Activated CD8-positive, alpha-beta T cell treated with anti-CD3 and anti-CD28 coated beads for 36 hours (primary cell): ENCODE measurements around the gene DZIP1. TPM values are rescaled to one million over a fixed set of nuclear protein-coding genes. Genes with fewer than 3 reads are reported as not detected.

Experiments used
- ATAC-seq: fragments of 200-7000 bp; cut with Tn5 transposase; one replicate; pipeline ENCODE4 v1.10.0; 2021; ENCODE audit warnings: mild to moderate bottlenecking, moderate library complexity
- CTCF ChIA-PET: fragments of 350-600 bp; sonication (Branson Sonifier 250); formaldehyde crosslinking; loops from one replicate; lab custom pipeline; 2021; ENCODE audit warnings: antibody characterized with exemption; lab: Charles Lee
- POLR2A ChIA-PET: fragments of 350-600 bp; sonication (Branson Sonifier 250); formaldehyde crosslinking; loops from one replicate; lab custom pipeline; 2021; ENCODE audit warnings: antibody characterized with exemption; lab: Charles Lee
- DNase-seq: peaks from one replicate; pipeline ENCODE4 v3.0.0-alpha.2; 2020
- H3K27ac Mint-ChIP-seq: one replicate; pipeline ENCODE4 v1.8.0; 2021; ENCODE audit warnings: mild to moderate bottlenecking, mixed read lengths
- H3K27me3 Mint-ChIP-seq: one replicate; pipeline ENCODE4 v1.8.0; 2021; ENCODE audit warnings: mixed read lengths
- H3K36me3 Mint-ChIP-seq: one replicate; pipeline ENCODE4 v1.8.0; 2021; ENCODE audit warnings: low read depth, mixed read lengths
- H3K4me1 Mint-ChIP-seq: one replicate; pipeline ENCODE4 v1.8.0; 2021; ENCODE audit warnings: low read depth, mixed read lengths
- H3K4me3 Mint-ChIP-seq: one replicate; pipeline ENCODE4 v1.8.0; 2021; ENCODE audit warnings: mild to moderate bottlenecking, moderate library complexity, mixed read lengths
- H3K9me3 Mint-ChIP-seq: one replicate; pipeline ENCODE4 v1.8.0; 2021; ENCODE audit warnings: mixed read lengths
- CTCF ChIP-seq: fragments of 200-600 bp; IDR thresholded peaks from one replicate; pipeline ENCODE4 v1.8.0; 2022; ENCODE audit warnings: antibody characterized with exemption, mild to moderate bottlenecking
- intact Hi-C: fragments of 100-400 bp; cut with micrococcal nuclease; formaldehyde crosslinking; loops from one replicate; pipeline ENCODE4 v1.10.0; 2022
- total RNA-seq, 2 experiments: library from RNA; stranded (reverse); gene quantifications; one replicate each; pipeline ENCODE4 v1.2.3, GENCODE V29; 2021

The DZIP1 gene
- total RNA-seq, 2 experiments from 2014 or later: 0.54 to 0.85 TPM

GRCh38 chr13:95564733-95565291 lies 79.7 kb downstream of the DZIP1 start:
- H3K27ac Mint-ChIP-seq: no peak overlapping the region
- H3K27me3 Mint-ChIP-seq: peaks cover 9% of the 10 kb centered on the region
- H3K4me1 Mint-ChIP-seq: no peaks in the 10 kb centered on the region
- ChIA-PET CTCF (interaction anchor here (0.6 to 1.7 kb wide), 4 partner anchors 93 to 1891 kb away, joined by 3 to 4 read pairs (median 3); no protein-coding TSS in a partner anchor), POLR2A (no interaction called here)
- no peaks in the 10 kb centered on the region for H3K9me3 Mint-ChIP-seq
- intact Hi-C loops: no loop called here
- no peak overlapping the region for H3K4me3 Mint-ChIP-seq
- ATAC-seq: no peak
- DNase-seq: no peak
- H3K36me3 Mint-ChIP-seq: no peaks in the 10 kb centered on the region
- TF ChIP-seq CTCF: no peak

- Mint-ChIP-seq H3K4me3 (no peak overlapping the region), H3K9me3 (no peaks in the 10 kb centered on the region), H3K27me3 (peaks cover 9% of the 10 kb centered on the region), H3K4me1 (no peaks in the 10 kb centered on the region), H3K27ac (no peak overlapping the region), H3K36me3 (no peaks in the 10 kb centered on the region)
- ATAC-seq (no peak), DNase-seq (no peak)
- ChIA-PET CTCF (interaction anchor here (1.4 to 1.7 kb wide), 2 partner anchors 94 to 270 kb away, joined by 3 to 4 read pairs; no protein-coding TSS in a partner anchor), POLR2A (no interaction called here)
- intact Hi-C loops: no loop called here
- no peak for TF ChIP-seq CTCF
Observed at GRCh38 chr13:95564091-95564490, 80.4 kb downstream of the DZIP1 start.

- Mint-ChIP-seq H3K27me3 (peaks cover 10% of the 10 kb centered on the region), H3K9me3 (no peaks in the 10 kb centered on the region), H3K4me1 (no peaks in the 10 kb centered on the region), H3K4me3 (no peak overlapping the region), H3K36me3 (no peaks in the 10 kb centered on the region), H3K27ac (no peak overlapping the region)
- ATAC-seq (no peak), DNase-seq (no peak)
- intact Hi-C loops: no loop called here
- POLR2A ChIA-PET: no interaction called here
- CTCF ChIA-PET: no interaction called here
- no peak for TF ChIP-seq CTCF
Observed at GRCh38 chr13:95560387-95560786, 84.1 kb downstream of the DZIP1 start.

- intact Hi-C loops: no loop called here
- POLR2A ChIA-PET: no interaction called here
- ATAC-seq: no peak
- TF ChIP-seq CTCF: no peak
- no peak overlapping the region for H3K27ac Mint-ChIP-seq
- no peaks in the 10 kb centered on the region for H3K36me3 Mint-ChIP-seq
- CTCF ChIA-PET: no interaction called here
- H3K4me3 Mint-ChIP-seq: no peak overlapping the region
- H3K27me3 Mint-ChIP-seq: peaks cover 17% of the 10 kb centered on the region
- peaks cover 4% of the 10 kb centered on the region for H3K4me1 Mint-ChIP-seq
- no peaks in the 10 kb centered on the region for H3K9me3 Mint-ChIP-seq
- no peak for DNase-seq
Observed at GRCh38 chr13:95559100-95559499, 85.4 kb downstream of the DZIP1 start.

GRCh38 chr13:95557013-95557412 lies 87.5 kb downstream of the DZIP1 start:
- Mint-ChIP-seq H3K4me3 (no peak overlapping the region), H3K27me3 (peaks cover 28% of the 10 kb centered on the region), H3K36me3 (no peaks in the 10 kb centered on the region), H3K9me3 (no peaks in the 10 kb centered on the region), H3K4me1 (peaks cover 13% of the 10 kb centered on the region), H3K27ac (no peak overlapping the region)
- ATAC-seq (no peak), DNase-seq (no peak)
- intact Hi-C loops: no loop called here
- POLR2A ChIA-PET: no interaction called here
- CTCF ChIA-PET: interaction anchor here (0.9 to 1.1 kb wide), 2 partner anchors 20 to 47 kb away, joined by 3 read pairs; no protein-coding TSS in a partner anchor
- TF ChIP-seq CTCF: no peak
